Fibroblast of skin of scalp (primary cell): ENCODE results near the gene ASF1B.

Source experiments
- DNase-seq: peaks from one replicate; pipeline ENCODE4 v3.0.0-alpha.2; 2013

Gene ASF1B

DNA sequence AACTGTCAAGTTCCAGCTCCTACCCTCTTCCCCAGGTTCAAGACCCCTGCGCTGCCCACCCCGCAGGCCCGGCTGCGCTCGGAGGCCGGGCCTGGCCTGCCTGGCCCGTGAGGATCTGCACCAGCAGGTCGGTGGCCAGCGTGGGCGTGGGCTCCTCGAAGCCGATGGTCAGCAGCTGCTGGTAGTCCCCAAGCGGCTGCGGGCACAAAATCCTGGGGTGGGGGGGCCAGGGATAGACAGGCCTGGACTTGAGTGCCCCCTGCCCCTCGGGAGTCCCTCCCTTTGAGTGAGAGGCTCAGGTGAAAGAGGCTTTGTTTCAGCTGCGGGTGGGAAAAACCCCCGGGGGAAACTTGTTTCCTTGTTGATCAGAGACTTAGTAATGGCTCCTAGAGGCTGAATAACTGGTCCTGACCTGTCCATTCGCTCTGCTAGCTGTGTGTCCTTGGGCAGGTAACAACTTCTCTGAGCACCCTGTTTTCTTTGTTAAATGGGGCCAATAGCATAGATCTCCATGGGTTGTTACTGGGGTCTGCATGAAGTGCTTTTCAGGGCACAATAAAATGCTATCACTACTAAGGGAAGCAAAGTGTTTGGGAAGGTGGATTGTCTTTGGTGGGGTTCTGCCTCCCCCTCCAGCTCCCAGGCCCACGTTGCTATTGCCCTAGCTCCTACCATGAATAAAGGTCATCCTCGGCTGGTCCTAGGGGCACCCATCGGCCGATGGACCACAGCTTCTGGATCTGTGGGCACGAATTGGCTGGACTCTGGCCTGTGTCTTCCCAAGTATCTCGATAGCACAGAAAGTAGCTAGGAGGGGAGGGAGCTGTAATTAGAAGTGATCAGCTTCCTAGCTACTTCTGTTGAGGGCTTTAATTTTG, 54.4 kb downstream of the ASF1B start:
- DNase-seq = no peak

DNA sequence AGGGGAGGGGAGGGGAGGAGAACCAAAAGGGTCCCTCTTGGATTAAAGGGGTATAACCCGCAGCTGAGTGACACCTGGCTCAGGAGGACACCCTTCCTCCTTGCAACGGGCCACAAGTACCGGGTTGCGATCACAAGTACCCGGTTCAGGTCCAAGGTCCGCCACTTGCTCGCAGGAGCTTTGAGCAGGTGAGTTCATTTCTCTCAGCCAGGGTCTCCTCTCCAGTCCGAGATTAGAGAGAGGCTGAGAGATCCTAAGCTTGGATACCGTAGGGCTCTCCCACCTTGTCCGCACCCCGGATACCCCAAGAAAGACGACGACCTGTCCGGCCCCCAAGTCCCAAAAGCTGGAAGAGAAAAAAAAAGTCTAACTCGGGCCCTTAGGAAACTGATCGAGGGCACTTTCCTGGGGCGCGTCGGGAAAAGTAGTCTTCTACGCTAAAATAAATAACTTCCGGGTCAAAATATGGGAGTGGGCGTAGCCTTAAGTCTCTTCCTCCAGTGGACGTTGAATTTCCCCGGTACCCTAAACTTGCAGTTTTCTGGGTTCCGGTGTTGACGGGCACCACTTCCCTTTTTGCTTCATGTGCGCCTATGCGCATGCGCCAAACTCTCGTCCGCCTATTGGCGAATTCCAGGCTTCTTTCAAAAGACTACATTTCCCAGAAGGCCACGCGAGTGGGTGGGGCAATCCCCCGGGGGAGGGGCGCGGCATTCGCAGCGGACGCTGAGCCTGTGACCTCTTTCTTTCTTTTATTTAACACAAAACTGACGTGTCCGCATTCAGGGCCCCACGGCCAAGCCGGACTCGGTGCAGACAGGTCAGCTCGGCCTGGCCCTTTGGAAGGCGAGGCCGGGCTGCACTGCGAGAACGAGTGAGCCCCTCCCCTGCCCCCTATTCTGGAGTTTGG, 55.2 kb downstream of the ASF1B start:
- peak; percentile 100 for DNase-seq

DNA sequence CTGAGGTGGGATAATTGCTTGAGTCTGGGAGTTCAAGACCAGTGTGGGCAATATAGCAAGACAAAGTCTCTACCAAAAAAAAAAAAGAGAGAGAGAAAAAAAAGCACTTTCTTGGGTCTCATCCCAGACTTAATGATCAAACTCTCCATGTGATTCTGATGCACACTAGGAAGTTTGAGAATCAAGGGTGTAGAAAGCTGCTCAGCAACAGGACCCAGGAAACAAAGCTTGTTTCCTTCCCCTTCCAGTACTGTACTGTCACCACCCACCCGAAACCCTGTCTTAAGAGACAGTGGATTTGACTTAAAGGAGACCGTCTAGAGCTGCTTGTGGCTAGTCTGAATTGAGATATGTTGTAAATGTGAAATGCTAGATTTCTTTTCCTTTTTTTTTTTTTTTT, 58.0 kb downstream of the ASF1B start:
- no peak for DNase-seq

DNA sequence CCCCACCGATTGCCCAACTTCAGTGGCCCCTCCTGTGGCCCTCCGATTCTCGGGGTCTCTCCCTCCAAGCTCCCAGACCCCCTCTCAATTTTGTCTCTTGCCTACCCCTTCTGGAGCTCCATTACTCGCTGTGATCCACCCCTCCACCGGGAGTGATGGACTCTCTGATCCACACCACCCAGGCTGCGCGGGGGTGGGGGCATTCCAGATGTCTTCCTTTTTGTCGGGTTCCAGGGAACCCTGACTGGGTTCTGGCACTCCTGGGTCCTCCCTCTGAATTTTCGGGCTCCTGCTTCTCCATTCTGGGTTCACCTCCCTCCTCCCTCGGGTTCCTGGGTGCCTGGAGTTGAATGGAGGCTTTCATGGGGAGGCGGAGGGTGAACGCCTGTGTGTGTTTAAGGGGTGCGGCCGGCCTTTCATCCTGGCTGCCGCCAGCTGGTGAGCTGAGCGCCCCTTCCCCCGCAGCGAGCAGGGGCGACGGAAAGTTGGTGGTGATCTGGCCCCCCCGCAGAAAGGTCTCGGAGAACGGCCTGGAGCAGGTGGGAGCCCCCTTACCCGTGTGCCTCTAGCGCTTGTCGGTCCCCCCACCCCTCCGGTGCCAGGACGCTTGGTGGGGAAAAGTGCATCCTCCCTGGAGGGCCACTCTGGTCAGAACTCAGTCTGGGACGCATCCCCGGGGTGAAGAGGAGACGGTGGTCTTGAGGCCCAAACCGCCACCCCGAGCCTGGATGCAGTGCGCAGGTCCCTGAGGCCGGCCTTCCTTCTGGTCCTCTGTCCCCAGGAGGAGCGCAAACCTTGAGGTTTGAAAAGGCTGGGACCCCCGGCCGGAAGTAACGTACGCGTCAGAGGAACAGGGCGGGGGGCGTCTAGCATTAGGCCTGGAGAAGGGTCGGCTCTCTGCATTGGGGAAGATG, 62.2 kb downstream of the ASF1B start:
- no peak for DNase-seq

DNA sequence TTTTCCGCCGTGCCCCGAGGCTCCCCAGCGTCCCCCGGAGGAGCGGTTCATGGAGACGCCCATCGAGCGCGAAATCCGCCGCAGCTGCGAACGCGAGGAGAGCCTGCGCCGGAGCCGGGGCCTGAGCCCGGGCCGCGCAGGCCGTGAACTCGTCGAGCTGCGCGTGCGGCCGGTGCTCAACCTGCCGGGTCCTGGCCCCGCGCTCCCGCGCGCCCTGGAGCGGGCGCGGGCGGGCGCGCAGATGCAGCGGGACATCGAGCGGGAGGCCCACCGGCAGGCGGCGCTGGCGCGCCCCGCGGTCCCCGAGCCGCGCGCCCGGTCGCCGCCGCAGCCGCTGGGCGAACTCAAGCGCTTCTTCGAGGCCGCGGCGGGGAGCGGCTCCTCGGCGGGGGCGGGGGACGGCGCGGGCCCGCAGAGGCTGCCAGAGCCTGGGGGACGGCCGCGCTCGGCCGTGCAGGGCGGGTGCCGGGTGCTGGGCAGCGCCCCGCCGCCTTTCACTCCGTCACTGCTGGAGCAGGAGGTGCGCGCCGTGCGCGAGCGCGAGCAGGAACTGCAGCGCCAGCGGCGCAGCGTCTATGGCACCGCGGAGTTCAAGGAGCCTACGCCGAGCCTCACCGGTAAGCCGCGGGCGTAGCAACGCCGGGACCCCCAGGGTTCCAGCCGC, 63.0 kb downstream of the ASF1B start:
- peak; percentile 74 for DNase-seq

DNA sequence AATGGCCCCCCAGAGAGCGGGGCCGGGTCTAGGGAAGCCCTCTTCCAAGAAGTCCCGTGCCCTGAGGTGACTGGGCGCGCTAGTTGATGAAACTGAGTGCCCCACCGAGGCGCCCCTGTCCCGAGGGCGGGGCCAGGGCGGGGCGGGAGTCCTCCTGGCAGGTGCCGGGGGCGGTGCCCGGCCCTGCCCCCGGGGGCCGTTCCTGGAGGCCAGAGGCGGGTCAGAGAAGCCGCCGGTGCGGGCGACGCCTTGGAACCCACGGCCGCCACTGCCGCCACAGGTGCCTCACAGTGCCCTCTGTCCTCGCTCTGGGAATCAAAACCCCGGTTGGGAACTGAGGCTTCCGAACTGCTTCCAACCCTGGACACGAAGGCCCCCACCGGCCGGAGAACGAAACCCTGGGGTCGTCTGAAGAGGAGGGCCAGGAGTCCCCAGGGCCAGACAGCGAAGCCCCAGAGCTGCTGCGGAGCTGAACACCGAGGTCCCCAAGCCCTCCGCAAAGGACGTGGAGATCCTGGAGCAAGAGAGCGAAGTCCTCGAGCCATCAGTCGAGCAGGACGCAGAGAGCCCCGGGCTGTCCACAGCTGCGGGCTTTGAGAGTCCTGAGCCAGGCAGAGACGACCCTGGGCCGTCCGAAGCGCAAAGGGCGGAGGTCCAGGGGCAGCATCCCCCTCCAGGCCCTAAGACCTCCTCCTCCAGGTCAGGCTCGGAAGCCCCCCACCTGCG, 63.7 kb downstream of the ASF1B start, which contains the start of gene MISP3:
TSS of gene MISP3 (plus strand) at position 252 of the 726 bp plus-strand sequence. CDS start 524 bp downstream, outside the sequence.
- no peak for DNase-seq

DNA sequence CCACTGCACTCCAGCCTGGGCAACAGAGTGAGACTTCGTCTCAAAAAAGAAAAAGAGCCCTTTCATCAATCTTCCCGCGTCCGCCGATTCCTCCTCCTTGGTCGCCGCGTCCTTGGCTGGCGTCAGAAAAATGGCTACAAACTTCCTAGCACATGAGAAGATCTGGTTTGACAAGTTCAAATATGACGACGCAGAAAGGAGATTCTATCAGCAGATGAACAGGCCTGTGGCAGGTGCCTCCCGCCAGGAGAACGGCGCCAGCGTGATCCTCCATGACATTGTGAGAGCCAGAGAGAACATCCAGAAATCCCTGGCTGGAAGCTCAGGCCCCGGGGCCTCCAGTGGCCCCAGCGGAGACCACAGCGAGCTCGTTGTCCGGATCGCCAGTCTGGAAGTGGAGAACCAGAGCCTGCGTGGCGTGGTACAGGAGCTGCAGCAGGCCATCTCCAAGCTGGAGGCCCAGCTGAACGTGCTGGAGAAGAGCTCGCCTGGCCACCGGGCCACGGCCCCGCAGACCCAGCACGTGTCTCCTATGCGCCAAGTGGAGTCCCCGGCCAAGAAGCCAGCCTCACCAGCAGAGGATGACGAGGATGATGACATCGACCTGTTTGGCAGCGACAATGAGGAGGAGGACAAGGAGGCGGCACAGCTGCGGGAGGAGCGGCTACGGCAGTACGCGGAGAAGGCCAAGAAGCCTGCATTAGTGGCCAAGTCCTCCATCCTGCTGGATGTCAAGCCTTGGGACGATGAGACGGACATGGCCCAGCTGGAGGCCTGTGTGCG, 65.9 kb downstream of the ASF1B start:
- no peak for DNase-seq
